Left lung (tissue), 10 donors: Measurements from ENCODE around the gene DRD2. TPM values are rescaled to one million over a fixed set of nuclear protein-coding genes. Genes with fewer than 3 reads are reported as not detected.

Experiments
- ATAC-seq: fragments of 200-7000 bp; cut with Tn5 transposase; one replicate; pipeline ENCODE4 v1.9.1; 2020; ENCODE audit warnings: moderate library complexity
- DNase-seq, 4 donors: peaks; one replicate each; pipeline ENCODE4 v3.0.0-alpha.2; 2013 to 2020
- H3K27ac ChIP-seq, 2 donors: fragments of 200-600 bp; sonication (generic) in 1 of 2; one replicate each; pipeline versions ENCODE4 v1.5.0 to v1.8.0; 2020 to 2021
- H3K27me3 ChIP-seq, 2 donors: fragments of 200-600 bp; sonication (generic) in 1 of 2; one replicate each; pipeline versions ENCODE4 v1.5.0 to v1.8.0; 2020 to 2021
- H3K36me3 ChIP-seq, 2 donors: fragments of 200-600 bp; sonication (generic) in 1 of 2; one replicate each; pipeline versions ENCODE4 v1.5.0 to v1.8.0; 2020 to 2021
- H3K4me1 ChIP-seq, 2 donors: fragments of 200-600 bp; one replicate each; pipeline ENCODE4 v1.8.0; 2021
- H3K4me3 ChIP-seq, 2 donors: fragments of 200-600 bp; sonication (generic) in 1 of 2; one replicate each; pipeline versions ENCODE4 v1.5.0 to v1.8.0; 2020 to 2021; ENCODE audit warnings: mild to moderate bottlenecking in 1 of 2
- H3K9me3 ChIP-seq, 2 donors: fragments of 200-600 bp; sonication (generic) in 1 of 2; one replicate each; pipeline versions ENCODE4 v1.5.0 to v1.8.0; 2020 to 2021
- intact Hi-C, 2 donors: fragments of 100-400 bp; cut with DNase I; formaldehyde crosslinking; loops; one replicate each; pipeline versions ENCODE4 v1.11.2 to v1.14.2; 2022
- polyA plus RNA-seq, 6 donors: library from polyadenylated mRNA; unstranded; fragments of 120-200 nt; gene quantifications; one replicate each; pipeline ENCODE4 v1.2.1, GENCODE V29; 2013; ENCODE audit not compliant: insufficient read length in 6 of 6
- total RNA-seq, 2 donors: library from RNA; stranded (reverse); fragmentation: NEBNext Ultra II Directional; extraction: Animal tissue kit (Norgen Biotek cat#: 25700); gene quantifications; one replicate each; pipeline ENCODE4 v1.2.1, GENCODE V29; 2021
- TF ChIP-seq, protein P1 (sequence below), 2 donors: fragments of 200-600 bp; sonication (generic) in 1 of 2; IDR thresholded peaks; one replicate each; pipeline versions ENCODE4 v1.5.0 to v1.8.0; 2021; ENCODE audit warnings: antibody characterized with exemption in 2 of 2
- donor health status: DM: no; HTN: yes; CAD: no.
- donor health status: DM: no; HTN: no; CAD: no.

DRD2 gene
- total and polyA plus RNA-seq, 8 donors, result 0.17 to 0.43 (median 0.22) TPM; not detected in 2

DNA sequence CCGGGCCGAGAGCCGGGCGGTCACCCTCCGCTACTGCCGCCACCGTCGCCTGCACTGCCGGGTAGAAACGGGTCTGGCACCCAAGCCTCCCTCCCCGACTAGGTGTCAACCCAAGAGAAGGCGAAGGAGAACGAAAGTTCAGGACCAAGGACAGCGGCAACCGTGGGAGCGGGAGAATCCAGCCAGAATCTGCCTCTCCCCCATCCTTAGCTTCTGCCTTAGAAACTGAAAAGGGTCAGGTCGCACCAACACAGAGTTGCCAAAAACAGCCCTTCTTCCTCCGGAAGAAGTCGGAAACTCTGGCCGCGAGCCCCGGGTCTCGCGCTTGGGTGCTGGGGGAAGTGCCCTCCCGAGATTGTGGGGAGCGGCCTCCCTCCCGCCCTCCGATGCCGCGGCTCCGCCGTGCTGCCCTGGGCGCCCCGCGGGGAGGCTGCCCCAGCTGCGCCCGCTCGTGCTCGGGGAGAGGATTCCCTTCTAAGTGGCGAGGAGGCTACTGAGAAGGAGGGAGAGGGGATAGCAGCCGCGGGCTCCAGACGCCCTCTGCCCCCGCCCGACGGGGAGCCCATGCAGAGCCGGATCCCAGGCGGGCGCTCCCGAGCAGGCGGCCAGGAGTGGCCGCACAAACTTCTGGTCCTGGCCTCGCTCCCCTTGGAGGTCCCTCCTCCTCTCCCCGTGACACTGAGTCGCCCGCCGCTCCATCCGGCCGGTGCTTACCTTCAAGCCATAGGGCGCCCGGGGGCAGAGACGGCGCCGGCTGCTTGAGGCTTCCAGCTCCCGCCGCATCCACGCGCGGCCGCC is 637 bp downstream of the DRD2 start:
- H3K27ac ChIP-seq, result no peak overlapping the region
- ATAC-seq (peak; percentile 93), DNase-seq (peak; percentile 64 to 92 (median 80))
- H3K4me1 ChIP-seq, result peaks cover 4 to 7% of the 10 kb centered on the region in 2 donors
- TF ChIP-seq, protein P1, sequence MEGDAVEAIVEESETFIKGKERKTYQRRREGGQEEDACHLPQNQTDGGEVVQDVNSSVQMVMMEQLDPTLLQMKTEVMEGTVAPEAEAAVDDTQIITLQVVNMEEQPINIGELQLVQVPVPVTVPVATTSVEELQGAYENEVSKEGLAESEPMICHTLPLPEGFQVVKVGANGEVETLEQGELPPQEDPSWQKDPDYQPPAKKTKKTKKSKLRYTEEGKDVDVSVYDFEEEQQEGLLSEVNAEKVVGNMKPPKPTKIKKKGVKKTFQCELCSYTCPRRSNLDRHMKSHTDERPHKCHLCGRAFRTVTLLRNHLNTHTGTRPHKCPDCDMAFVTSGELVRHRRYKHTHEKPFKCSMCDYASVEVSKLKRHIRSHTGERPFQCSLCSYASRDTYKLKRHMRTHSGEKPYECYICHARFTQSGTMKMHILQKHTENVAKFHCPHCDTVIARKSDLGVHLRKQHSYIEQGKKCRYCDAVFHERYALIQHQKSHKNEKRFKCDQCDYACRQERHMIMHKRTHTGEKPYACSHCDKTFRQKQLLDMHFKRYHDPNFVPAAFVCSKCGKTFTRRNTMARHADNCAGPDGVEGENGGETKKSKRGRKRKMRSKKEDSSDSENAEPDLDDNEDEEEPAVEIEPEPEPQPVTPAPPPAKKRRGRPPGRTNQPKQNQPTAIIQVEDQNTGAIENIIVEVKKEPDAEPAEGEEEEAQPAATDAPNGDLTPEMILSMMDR (IDR thresholded peaks at IDR 0.05), result no peak
- no peak overlapping the region for H3K4me3 ChIP-seq
- H3K9me3 ChIP-seq, result no peaks in the 10 kb centered on the region
- H3K27me3 ChIP-seq, result peaks cover 41 to 93% of the 10 kb centered on the region in 2 donors
- no peaks in the 10 kb centered on the region for H3K36me3 ChIP-seq
- intact Hi-C loops, result no loop called here

DNA sequence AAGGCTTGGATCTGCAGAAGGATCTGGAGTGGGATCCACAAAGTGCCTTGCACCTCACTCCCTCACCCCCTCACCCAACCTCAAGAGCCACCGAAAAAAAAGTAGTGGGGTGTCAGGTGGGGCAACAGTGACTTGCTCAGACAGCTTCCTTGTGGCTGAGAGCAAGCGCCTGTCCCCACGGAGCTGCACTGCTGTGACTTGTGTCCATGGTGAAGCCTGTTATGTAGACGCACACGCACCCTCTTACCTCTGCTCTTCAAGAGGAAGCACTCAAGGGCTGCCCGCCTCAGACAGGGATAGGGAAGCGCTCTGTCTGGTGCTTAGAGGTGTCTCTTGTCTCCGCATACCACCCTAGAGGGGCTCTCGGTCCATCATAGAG is 1.2 kb downstream of the DRD2 start:
- H3K9me3 ChIP-seq, result no peaks in the 10 kb centered on the region
- H3K4me1 ChIP-seq, result peaks cover 4 to 7% of the 10 kb centered on the region in 2 donors
- no peak overlapping the region for H3K4me3 ChIP-seq
- DNase-seq (no peak), ATAC-seq (no peak)
- H3K36me3 ChIP-seq, result no peaks in the 10 kb centered on the region
- TF ChIP-seq, protein P1 (IDR thresholded peaks at IDR 0.05), result no peak
- no peak overlapping the region for H3K27ac ChIP-seq
- intact Hi-C loops, result no loop called here
- peaks cover 41 to 90% of the 10 kb centered on the region in 2 donors for H3K27me3 ChIP-seq

DNA sequence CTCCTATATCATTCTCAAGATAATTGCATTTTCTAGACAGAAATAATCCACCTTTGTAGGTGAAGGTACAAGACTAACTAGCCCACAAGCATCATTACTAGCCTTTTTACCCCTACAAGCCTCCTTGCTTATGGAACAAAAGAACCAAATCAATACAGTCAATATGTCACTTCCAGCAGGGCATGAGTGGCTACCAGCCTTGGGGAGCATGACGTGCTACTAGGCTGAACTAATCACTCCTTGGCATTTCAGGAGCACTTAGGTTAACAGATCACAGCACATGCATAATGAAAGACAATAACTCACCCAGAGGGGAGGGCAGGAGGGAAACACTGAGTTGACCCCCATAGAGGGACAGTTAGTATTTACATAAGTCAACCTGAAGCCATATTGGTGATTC is 2.7 kb downstream of the DRD2 start:
- peaks cover 35 to 76% of the 10 kb centered on the region in 2 donors for H3K27me3 ChIP-seq
- H3K27ac ChIP-seq, result no peak overlapping the region
- H3K4me1 ChIP-seq, result peaks cover 4 to 7% of the 10 kb centered on the region in 2 donors
- H3K9me3 ChIP-seq, result no peaks in the 10 kb centered on the region
- intact Hi-C loops, result no loop called here
- no peak for ATAC-seq
- DNase-seq, result no peak
- no peak overlapping the region for H3K4me3 ChIP-seq
- TF ChIP-seq, protein P1 (IDR thresholded peaks at IDR 0.05), result no peak
- no peaks in the 10 kb centered on the region for H3K36me3 ChIP-seq

DNA sequence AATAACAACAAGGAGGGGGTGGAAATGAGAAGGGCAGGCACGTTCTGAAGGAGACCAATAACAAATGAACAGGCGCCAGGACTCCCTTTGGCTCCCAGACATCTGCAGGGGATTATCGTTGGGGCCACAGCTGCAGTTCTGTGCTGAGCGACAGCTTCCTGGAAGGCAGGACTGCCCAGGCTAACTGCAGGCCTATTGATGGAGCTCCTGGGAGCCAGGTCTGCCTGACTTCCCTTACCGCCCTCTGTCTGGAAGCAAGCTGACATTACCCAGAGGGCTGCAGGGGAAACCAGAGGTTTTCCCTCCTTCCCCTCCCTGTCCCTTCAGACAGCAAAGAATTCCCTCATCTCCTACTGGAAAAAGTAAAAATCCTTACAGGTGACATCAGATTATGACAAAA is 5.0 kb downstream of the DRD2 start:
- no peaks in the 10 kb centered on the region for H3K9me3 ChIP-seq
- TF ChIP-seq, protein P1 (IDR thresholded peaks at IDR 0.05), result no peak
- DNase-seq (no peak), ATAC-seq (no peak)
- peaks cover 16 to 60% of the 10 kb centered on the region in 2 donors for H3K27me3 ChIP-seq
- peaks cover 4 to 7% of the 10 kb centered on the region in 2 donors for H3K4me1 ChIP-seq
- H3K36me3 ChIP-seq, result no peaks in the 10 kb centered on the region
- H3K4me3 ChIP-seq, result no peak overlapping the region
- intact Hi-C loops, result no loop called here
- no peak overlapping the region for H3K27ac ChIP-seq

DNA sequence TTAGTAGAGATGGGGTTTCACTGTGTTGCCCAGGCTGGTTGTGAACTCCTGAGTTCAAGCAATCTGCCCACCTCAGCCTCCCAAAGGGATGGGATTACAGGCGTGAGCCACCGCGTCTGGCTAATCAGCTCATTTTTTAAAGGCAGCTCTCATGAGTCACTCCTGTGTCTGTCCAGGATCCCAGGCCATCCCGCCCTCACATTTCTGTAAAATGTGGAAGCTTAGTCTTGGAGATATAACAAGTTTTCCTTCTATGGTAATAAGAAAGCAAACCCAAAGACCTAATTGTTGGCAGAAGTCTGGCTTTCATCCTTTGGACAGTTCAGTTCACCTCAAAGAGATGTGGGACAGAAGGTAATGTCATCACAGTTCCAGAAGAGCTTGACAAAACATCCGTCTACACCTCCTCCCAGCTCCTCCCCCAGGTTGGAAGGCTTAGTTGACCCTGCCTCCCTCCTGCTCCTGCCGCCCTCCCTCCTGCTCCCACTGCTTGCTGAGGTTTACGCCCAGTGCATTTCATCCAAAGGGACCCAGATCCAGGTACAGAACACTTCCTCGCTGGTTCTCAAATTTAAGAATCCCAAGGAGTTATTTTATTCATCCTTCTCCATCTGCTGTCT is 6.4 kb downstream of the DRD2 start:
- Histone ChIP-seq H3K4me1 (no peaks in the 10 kb centered on the region), H3K4me3 (no peak overlapping the region), H3K36me3 (no peaks in the 10 kb centered on the region), H3K27me3 (peaks cover 5 to 46% of the 10 kb centered on the region in 2 donors), H3K27ac (no peak overlapping the region), H3K9me3 (no peaks in the 10 kb centered on the region)
- TF ChIP-seq, protein P1 (IDR thresholded peaks at IDR 0.05), result no peak
- no peak for DNase-seq
- no peak for ATAC-seq
- intact Hi-C loops, result no loop called here
